Measurements from ENCODE around the gene GSTP1.

Gene GSTP1

GRCh38 chr11:67630228-67630942, 46.8 kb downstream of the GSTP1 start:
- peak; percentile 93 for DNase-seq (ENCODE audit: low read depth)

GRCh38 chr11:67630943-67631331, 47.3 kb downstream of the GSTP1 start:
- no peak for DNase-seq (ENCODE audit: low read depth)

DNA sequence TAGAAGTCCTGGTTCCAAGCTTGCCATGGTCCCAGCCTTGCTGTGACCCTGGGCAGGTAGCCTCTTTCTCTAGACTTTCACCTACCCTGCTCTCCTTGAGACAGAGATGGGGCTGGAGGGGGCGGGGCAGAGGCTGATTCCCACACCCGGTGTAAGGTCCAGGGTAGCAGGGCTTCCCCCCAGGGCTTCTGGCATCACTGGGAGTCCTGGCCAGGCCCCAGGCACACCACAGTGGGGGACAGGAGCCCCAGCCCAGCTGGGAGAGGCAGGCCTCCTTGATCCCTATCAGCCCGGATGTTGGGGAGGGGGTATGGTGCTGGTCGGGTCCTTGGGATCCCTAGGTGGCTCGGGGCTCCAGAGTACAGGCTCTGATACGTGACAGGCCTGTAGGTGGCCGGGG, 47.8 kb downstream of the GSTP1 start:
- no peak for DNase-seq (ENCODE audit: low read depth)

- DNase-seq (ENCODE audit: low read depth), result no peak
Observed at GRCh38 chr11:67631853-67632174, 48.2 kb downstream of the GSTP1 start.

DNA sequence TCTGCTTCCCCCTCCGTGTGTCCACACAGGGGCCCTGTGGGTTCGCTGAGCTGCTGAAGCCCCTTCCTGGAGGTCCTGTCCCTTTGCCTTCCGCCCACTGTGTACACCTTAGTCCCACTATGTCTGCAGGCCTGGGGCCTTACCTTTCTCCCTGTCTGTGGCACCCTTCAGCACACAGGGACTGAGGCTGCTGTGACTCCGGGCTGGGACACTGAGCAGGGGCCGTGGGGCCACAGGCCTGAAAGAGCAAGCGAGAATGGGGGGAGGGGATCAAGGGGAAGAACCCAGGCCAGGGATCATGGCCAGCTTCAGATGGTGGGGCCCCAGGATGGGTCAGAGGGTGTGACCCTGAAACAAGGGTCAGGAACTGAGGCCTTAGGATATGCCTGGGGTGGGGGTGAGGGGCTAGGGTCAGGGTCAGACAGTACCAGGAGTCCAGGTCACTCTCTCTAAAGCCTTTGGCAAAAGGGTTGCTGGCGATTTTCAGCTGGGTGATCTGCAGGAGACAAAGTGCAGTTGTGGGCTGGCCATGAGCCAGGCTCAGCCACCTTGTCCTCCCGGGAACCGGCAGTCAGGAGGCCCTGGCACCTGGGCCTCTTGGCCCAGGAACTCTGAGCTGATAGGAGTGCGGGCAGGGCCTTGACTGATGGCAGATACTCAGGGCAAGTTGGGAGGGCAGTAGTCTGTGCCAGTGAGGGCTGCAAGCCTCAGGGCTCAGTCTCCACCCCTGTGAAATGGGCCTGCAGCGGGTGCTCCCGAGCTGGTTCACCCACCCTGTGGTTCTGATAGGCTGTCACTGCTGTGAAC, 48.8 kb downstream of the GSTP1 start:
- DNase-seq (ENCODE audit: low read depth), result no peak

DNA sequence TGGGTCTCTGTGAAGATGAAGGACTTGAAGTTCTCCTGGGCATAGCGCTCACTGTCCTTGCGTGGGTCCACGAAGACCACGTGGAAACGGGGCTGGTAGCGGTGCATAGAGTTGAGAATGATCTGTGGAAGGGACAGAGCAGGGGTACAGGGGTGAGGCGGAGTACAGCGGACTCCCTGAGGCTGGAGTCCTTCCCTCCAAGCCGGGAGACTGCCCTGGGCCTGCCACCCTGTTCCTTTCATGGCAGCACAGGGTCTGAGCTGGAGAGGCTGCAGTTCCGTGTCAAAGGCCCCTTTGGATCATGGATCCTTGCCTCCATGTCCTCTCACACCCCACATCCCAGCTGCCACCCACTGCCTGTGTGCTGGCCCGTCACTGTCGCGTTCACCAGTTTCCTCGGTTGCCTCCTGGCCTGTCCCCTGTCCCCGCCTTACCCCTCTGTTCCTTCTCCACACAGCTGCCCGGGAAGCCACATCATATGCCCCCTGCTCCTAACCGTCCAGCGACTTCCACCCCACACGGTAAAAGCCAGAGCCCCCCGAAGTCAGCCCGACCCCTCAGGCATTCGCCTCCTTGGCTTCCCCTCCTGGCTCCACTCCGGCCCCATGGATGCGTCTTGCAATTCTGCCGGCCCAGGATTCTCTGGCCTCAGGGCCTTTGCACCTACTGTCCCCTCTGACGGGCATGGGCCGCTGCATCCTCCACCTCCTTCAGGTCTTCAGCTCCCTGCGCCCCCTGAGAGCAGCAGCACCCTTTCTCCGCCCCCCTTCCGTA, 49.6 kb downstream of the GSTP1 start:
- DNase-seq (ENCODE audit: low read depth), result no peak

DNA sequence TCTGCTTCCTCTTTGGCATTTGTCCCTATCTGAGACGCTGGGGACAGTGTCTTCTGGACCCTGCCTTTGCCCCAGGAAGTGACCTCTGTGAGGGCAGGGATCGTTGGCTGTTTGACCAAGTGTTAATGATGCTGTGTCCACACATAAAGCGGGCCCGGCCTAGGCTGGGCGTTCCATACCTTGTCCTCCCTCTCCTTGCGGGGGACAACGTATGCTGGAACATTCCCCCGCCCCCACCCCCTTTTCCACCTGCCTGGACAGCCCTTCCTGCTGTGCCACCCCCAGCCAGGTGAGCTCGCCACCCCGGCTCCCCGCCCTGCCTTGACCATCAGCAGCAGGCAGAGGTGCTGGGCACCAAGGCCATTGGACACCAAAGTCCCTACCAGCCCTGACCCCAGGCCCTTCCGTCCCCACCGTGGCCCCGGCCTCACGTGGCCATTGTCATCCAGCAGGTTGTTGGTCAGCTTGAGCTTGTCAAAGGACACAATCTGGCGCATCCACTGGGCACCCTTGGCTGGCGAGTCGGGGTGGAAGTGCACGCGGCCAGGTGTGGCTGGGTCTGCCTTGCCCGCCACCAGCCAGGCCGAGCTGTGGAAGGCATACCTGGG, 50.2 kb downstream of the GSTP1 start:
- DNase-seq (ENCODE audit: low read depth), result no peak

- DNase-seq (ENCODE audit: low read depth), result no peak
Observed at GRCh38 chr11:67634366-67635230, 51.0 kb downstream of the GSTP1 start.

GRCh38 chr11:67635231-67635521, 51.6 kb downstream of the GSTP1 start:
- no peak for DNase-seq (ENCODE audit: low read depth)
